ENCODE results near the gene HPD. TPM values are rescaled to one million over a fixed set of nuclear protein-coding genes. Genes with fewer than 3 reads are reported as not detected.

Gene HPD
- total RNA-seq, 4 donors from 2014 or later, result 2.0 to 5.0 (median 2.0) TPM; not detected in 1

- no peak overlapping the region for H3K4me3 ChIP-seq
- no peaks in the 10 kb centered on the region for H3K4me1 ChIP-seq
- no peak for DNase-seq
- no peak for ATAC-seq
- peaks cover 8 to 76% of the 10 kb centered on the region in 2 donors for H3K36me3 ChIP-seq
- no peak overlapping the region for H3K27ac ChIP-seq
- intact Hi-C loops (cut with DNase I; ENCODE audit: low total_unique reads), result no loop called here
- TF ChIP-seq POLR2A (IDR thresholded peaks at IDR 0.05), result no peak
- TF ChIP-seq, protein P1, sequence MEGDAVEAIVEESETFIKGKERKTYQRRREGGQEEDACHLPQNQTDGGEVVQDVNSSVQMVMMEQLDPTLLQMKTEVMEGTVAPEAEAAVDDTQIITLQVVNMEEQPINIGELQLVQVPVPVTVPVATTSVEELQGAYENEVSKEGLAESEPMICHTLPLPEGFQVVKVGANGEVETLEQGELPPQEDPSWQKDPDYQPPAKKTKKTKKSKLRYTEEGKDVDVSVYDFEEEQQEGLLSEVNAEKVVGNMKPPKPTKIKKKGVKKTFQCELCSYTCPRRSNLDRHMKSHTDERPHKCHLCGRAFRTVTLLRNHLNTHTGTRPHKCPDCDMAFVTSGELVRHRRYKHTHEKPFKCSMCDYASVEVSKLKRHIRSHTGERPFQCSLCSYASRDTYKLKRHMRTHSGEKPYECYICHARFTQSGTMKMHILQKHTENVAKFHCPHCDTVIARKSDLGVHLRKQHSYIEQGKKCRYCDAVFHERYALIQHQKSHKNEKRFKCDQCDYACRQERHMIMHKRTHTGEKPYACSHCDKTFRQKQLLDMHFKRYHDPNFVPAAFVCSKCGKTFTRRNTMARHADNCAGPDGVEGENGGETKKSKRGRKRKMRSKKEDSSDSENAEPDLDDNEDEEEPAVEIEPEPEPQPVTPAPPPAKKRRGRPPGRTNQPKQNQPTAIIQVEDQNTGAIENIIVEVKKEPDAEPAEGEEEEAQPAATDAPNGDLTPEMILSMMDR (IDR thresholded peaks at IDR 0.05 in 4 of 5, conservative IDR thresholded peaks at IDR 0.05 in 1 of 5), result no peak
- no peaks in the 10 kb centered on the region for H3K27me3 ChIP-seq
- no peaks in the 10 kb centered on the region for H3K9me3 ChIP-seq
- in situ Hi-C loops (cut with MboI; ENCODE audit: low sequenced_read_pairs in 4 of 4), result no loop called here
Measured at GRCh38 chr12:121822393-121823100, 36.1 kb downstream of the HPD start.

DNA sequence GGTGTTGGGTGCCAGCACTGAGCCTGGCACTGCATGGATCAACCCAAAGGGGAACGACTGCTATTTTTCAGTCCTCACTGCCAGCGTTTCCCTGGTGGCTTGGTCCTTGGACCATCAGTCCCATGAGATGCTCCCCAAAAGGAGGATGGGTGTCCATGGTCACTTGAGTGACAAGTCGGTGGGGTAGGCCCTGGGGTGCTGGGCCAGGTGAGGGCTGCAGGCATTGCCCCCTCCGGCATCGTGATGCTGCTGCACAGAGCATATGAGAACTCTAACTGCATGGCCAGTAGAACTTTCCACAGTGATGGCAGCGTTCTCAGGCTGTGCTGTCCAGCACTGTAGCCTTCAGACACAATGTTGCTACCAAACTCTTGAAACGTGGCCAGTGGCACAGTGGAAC is 38.6 kb downstream of the HPD start:
- Histone ChIP-seq H3K27me3 (no peaks in the 10 kb centered on the region), H3K4me1 (no peaks in the 10 kb centered on the region), H3K9me3 (no peaks in the 10 kb centered on the region), H3K27ac (no peak overlapping the region), H3K4me3 (no peak overlapping the region), H3K36me3 (peaks cover 9 to 82% of the 10 kb centered on the region in 2 donors)
- ATAC-seq (no peak), DNase-seq (no peak)
- TF ChIP-seq POLR2A (IDR thresholded peaks at IDR 0.05), result no peak
- TF ChIP-seq, protein P1 (IDR thresholded peaks at IDR 0.05 in 4 of 5, conservative IDR thresholded peaks at IDR 0.05 in 1 of 5), result no peak
- intact Hi-C loops (cut with DNase I; ENCODE audit: low total_unique reads) (no loop called here), in situ Hi-C loops (cut with MboI; ENCODE audit: low sequenced_read_pairs in 4 of 4) (no loop called here)

GRCh38 chr12:121819212-121819949 is 39.3 kb downstream of the HPD start:
- H3K4me1 ChIP-seq, result no peaks in the 10 kb centered on the region
- no peak overlapping the region for H3K4me3 ChIP-seq
- DNase-seq (no peak), ATAC-seq (no peak)
- peaks cover 9 to 89% of the 10 kb centered on the region in 2 donors for H3K36me3 ChIP-seq
- no peak for TF ChIP-seq POLR2A (IDR thresholded peaks at IDR 0.05)
- TF ChIP-seq, protein P1 (IDR thresholded peaks at IDR 0.05 in 4 of 5, conservative IDR thresholded peaks at IDR 0.05 in 1 of 5), result no peak
- intact Hi-C loops (cut with DNase I; ENCODE audit: low total_unique reads), result no loop called here
- no peak overlapping the region for H3K27ac ChIP-seq
- no peaks in the 10 kb centered on the region for H3K9me3 ChIP-seq
- H3K27me3 ChIP-seq, result no peaks in the 10 kb centered on the region
- in situ Hi-C loops (cut with MboI; ENCODE audit: low sequenced_read_pairs in 4 of 4), result no loop called here

DNA sequence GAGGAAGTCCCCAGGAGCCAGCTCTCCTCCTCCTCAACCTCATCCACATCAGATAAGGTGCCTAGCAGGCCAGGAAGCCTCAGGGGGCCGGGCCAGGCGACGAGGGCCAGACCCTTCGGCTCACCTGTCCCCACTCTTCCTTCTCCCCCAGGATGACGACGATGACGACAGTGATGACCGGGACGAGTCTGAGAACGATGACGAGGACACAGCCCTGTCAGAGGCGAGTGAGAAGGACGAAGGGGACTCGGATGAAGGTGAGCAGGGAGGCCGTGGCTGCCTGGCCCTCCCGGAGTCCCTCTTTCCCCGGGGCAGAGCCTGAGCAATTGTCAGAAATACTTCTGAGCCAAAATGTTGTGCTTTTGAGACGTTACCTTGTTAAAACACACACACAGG is 41.0 kb downstream of the HPD start:
- Histone ChIP-seq H3K27ac (no peak overlapping the region), H3K4me3 (no peak overlapping the region), H3K27me3 (no peaks in the 10 kb centered on the region), H3K4me1 (peaks cover 7 to 11% of the 10 kb centered on the region in 2 donors), H3K36me3 (peaks cover 9 to 79% of the 10 kb centered on the region in 2 donors), H3K9me3 (no peaks in the 10 kb centered on the region)
- DNase-seq (no peak), ATAC-seq (no peak)
- TF ChIP-seq, protein P1 (IDR thresholded peaks at IDR 0.05 in 4 of 5, conservative IDR thresholded peaks at IDR 0.05 in 1 of 5), result no peak
- no peak for TF ChIP-seq POLR2A (IDR thresholded peaks at IDR 0.05)
- in situ Hi-C loops (cut with MboI; ENCODE audit: low sequenced_read_pairs in 4 of 4), result no loop called here
- intact Hi-C loops (cut with DNase I; ENCODE audit: low total_unique reads), result no loop called here
